Natural killer cell (primary cell): ENCODE results near the gene FOXN3. TPM values are rescaled to one million over a fixed set of nuclear protein-coding genes. Genes with fewer than 3 reads are reported as not detected.

Source experiments
- ATAC-seq, 3 donors: fragments of 150-1000 bp in 2 of 3; fragments of 200-7000 bp in 1 of 3; cut with Tn5 transposase; 1 replicate in 1 of 3; 2 replicates in 2 of 3; pipeline ENCODE4 v1.10.0; 2021; ENCODE audit warnings: mild to moderate bottlenecking in 2 of 3, moderate library complexity in 2 of 3
- DNase-seq, 2 donors: peaks; one replicate each; pipeline versions ENCODE4 v3.0.0 to v3.0.0-alpha.2; 2013 to 2021; ENCODE audit warnings: mixed read lengths in 1 of 2
- H3K27ac ChIP-seq: one replicate; pipeline ENCODE4 v1.5.1; 2013; ENCODE audit warnings: mild to moderate bottlenecking, low read length
- H3K27me3 ChIP-seq: one replicate; pipeline ENCODE4 v1.6.1; 2013; ENCODE audit warnings: low read length; ENCODE audit not compliant: control insufficient read depth, insufficient read depth
- H3K36me3 ChIP-seq: one replicate; pipeline ENCODE4 v1.6.1; 2013; ENCODE audit warnings: low read length; ENCODE audit not compliant: control insufficient read depth, insufficient read depth
- H3K4me1 ChIP-seq: one replicate; pipeline ENCODE4 v1.6.1; 2013; ENCODE audit warnings: low read length; ENCODE audit not compliant: control insufficient read depth, insufficient read depth
- H3K4me3 ChIP-seq: one replicate; pipeline ENCODE4 v1.5.1; 2013; ENCODE audit warnings: low read length
- H3K9me3 ChIP-seq: one replicate; pipeline ENCODE4 v1.6.1; 2013; ENCODE audit warnings: low read length; ENCODE audit not compliant: control insufficient read depth, insufficient read depth
- H3K27ac Mint-ChIP-seq, 2 donors: one replicate each; pipeline ENCODE4 v1.8.0; 2022; ENCODE audit warnings: mild to moderate bottlenecking in 2 of 2, mixed read lengths in 2 of 2, moderate library complexity in 1 of 2
- H3K27me3 Mint-ChIP-seq, 2 donors: one replicate each; pipeline ENCODE4 v1.8.0; 2022; ENCODE audit warnings: low read depth in 2 of 2, mixed read lengths in 2 of 2
- H3K36me3 Mint-ChIP-seq: one replicate; pipeline ENCODE4 v1.8.0; 2022; ENCODE audit warnings: mixed read lengths
- H3K4me1 Mint-ChIP-seq, 2 donors: one replicate each; pipeline ENCODE4 v1.8.0; 2022; ENCODE audit warnings: mixed read lengths in 2 of 2
- H3K4me3 Mint-ChIP-seq: one replicate; pipeline ENCODE4 v1.8.0; 2022; ENCODE audit warnings: mild to moderate bottlenecking, moderate library complexity, mixed read lengths
- H3K9me3 Mint-ChIP-seq, 2 donors: one replicate each; pipeline ENCODE4 v1.8.0; 2022; ENCODE audit warnings: mixed read lengths in 2 of 2
- CTCF ChIP-seq: fragments of 200-600 bp; IDR thresholded peaks from one replicate; pipeline ENCODE4 v1.8.0; 2022; ENCODE audit warnings: antibody characterized with exemption
- WGBS: methylation state at CpG from one replicate; pipeline ENCODE4 v1.1.7; 2013; ENCODE audit warnings: missing lambda C conversion rate; ENCODE audit not compliant: insufficient coverage; 5-methylcytosine and 5-hydroxymethylcytosine counted together
- intact Hi-C: fragments of 100-400 bp; cut with micrococcal nuclease; formaldehyde crosslinking; loops from one replicate; pipeline ENCODE4 v1.14.2; 2022
- total RNA-seq, 4 donors: library from RNA; stranded (reverse); fragments of 120-200 nt in 1 of 4; gene quantifications; one replicate each; pipeline versions ENCODE4 v1.2.3 to v1.2.4, GENCODE V29; 2013 to 2022

The FOXN3 gene
- total RNA-seq, 3 donors from 2014 or later (not counting 1 experiment from before 2014, with no cell fraction given), result 209 to 216 (median 209) TPM

GRCh38 chr14:89279649-89280232 lies 137.3 kb downstream of the FOXN3 start:
- H3K9me3 Mint-ChIP-seq, result no peaks in the 10 kb centered on the region
- no peak for TF ChIP-seq CTCF
- peaks cover 46% of the 10 kb centered on the region for H3K4me1 ChIP-seq
- H3K27ac ChIP-seq, result no peak overlapping the region
- peaks cover 9% of the 10 kb centered on the region for H3K36me3 ChIP-seq
- no peak overlapping the region for H3K4me3 ChIP-seq
- intact Hi-C loops, result no loop called here
- WGBS, result 99% methylated on average over 8 of the region's 9 CpGs
- DNase-seq (no peak), ATAC-seq (no peak)
- no peaks in the 10 kb centered on the region for H3K9me3 ChIP-seq
- H3K36me3 Mint-ChIP-seq, result no peaks in the 10 kb centered on the region
- H3K27ac Mint-ChIP-seq, result peak overlapping the region in 1 of 2 donors; percentile 84
- H3K27me3 Mint-ChIP-seq, result no peaks in the 10 kb centered on the region
- no peak overlapping the region for H3K4me3 Mint-ChIP-seq
- peaks cover 77 to 82% of the 10 kb centered on the region in 2 donors for H3K4me1 Mint-ChIP-seq
- H3K27me3 ChIP-seq, result no peaks in the 10 kb centered on the region

GRCh38 chr14:89277203-89277602 lies 139.8 kb downstream of the FOXN3 start:
- intact Hi-C loops, result no loop called here
- TF ChIP-seq CTCF, result no peak
- H3K27me3 Mint-ChIP-seq, result no peaks in the 10 kb centered on the region
- H3K27ac Mint-ChIP-seq, result peak overlapping the region; percentile 84 to 90
- H3K9me3 ChIP-seq, result no peaks in the 10 kb centered on the region
- ATAC-seq (no peak), DNase-seq (no peak)
- peaks cover 9% of the 10 kb centered on the region for H3K36me3 ChIP-seq
- peak overlapping the region; percentile 14 for H3K4me3 Mint-ChIP-seq
- no peaks in the 10 kb centered on the region for H3K27me3 ChIP-seq
- H3K36me3 Mint-ChIP-seq, result no peaks in the 10 kb centered on the region
- H3K9me3 Mint-ChIP-seq, result no peaks in the 10 kb centered on the region
- H3K27ac ChIP-seq, result peak overlapping the region; percentile 26
- no peak overlapping the region for H3K4me3 ChIP-seq
- 90% methylated on average over 6 of the region's 6 CpGs for WGBS
- H3K4me1 ChIP-seq, result peaks cover 47% of the 10 kb centered on the region
- H3K4me1 Mint-ChIP-seq, result peaks cover 77 to 81% of the 10 kb centered on the region in 2 donors

GRCh38 chr14:89276424-89276975 lies 140.5 kb downstream of the FOXN3 start:
- Histone ChIP-seq H3K4me3 (no peak overlapping the region), H3K27ac (peak overlapping the region; percentile 76), H3K36me3 (peaks cover 9% of the 10 kb centered on the region), H3K27me3 (no peaks in the 10 kb centered on the region), H3K4me1 (peaks cover 45% of the 10 kb centered on the region), H3K9me3 (no peaks in the 10 kb centered on the region)
- Mint-ChIP-seq H3K36me3 (no peaks in the 10 kb centered on the region), H3K27me3 (no peaks in the 10 kb centered on the region), H3K4me1 (peaks cover 70 to 74% of the 10 kb centered on the region in 2 donors), H3K27ac (peak overlapping the region; percentile 84 to 90), H3K4me3 (peak overlapping the region; percentile 72), H3K9me3 (no peaks in the 10 kb centered on the region)
- DNase-seq, result peak; percentile 59 to 69
- 28% methylated on average over 3 of the region's 3 CpGs for WGBS
- ATAC-seq, result peak; percentile 90 to 96 (median 90)
- no peak for TF ChIP-seq CTCF
- intact Hi-C loops, result no loop called here
